Naive thymus-derived CD4-positive, alpha-beta T cell (primary cell): ENCODE results near the gene APCDD1L. TPM values are rescaled to one million over a fixed set of nuclear protein-coding genes. Genes with fewer than 3 reads are reported as not detected.

Experiments
- ATAC-seq: fragments of 150-1000 bp; cut with Tn5 transposase; 2 replicates; pipeline ENCODE4 v1.10.0; 2021; ENCODE audit warnings: mild to moderate bottlenecking, moderate library complexity
- CTCF ChIA-PET: fragments of 350-600 bp; sonication (Branson Sonifier 250); formaldehyde crosslinking; loops from one replicate; lab custom pipeline; 2021; ENCODE audit warnings: antibody characterized with exemption; lab: Charles Lee
- POLR2A ChIA-PET: fragments of 350-600 bp; sonication (Branson Sonifier 250); formaldehyde crosslinking; loops from one replicate; lab custom pipeline; 2021; ENCODE audit warnings: antibody characterized with exemption, inconsistent platforms; lab: Charles Lee
- DNase-seq, 9 donors: peaks; one replicate each; pipeline versions ENCODE4 v3.0.0 to v3.0.0-alpha.2; 2020 to 2022; ENCODE audit warnings: mixed read lengths in 1 of 9
- H3K27ac ChIP-seq: one replicate; pipeline ENCODE4 v1.7.0; 2013; ENCODE audit warnings: mild to moderate bottlenecking, low read depth, low read length, moderate library complexity
- H3K27me3 ChIP-seq, 2 donors: one replicate each; pipeline ENCODE4 v1.7.0; 2013; ENCODE audit warnings: low read length in 2 of 2, mild to moderate bottlenecking in 2 of 2, moderate library complexity in 2 of 2; ENCODE audit not compliant: control insufficient read depth in 2 of 2, insufficient read depth in 2 of 2
- H3K36me3 ChIP-seq, 3 experiments: 1 replicate in 2 of 3; 2 replicates in 1 of 3; pipeline ENCODE4 v1.7.0; 2013; ENCODE audit warnings: low read length in 3 of 3, mild to moderate bottlenecking in 3 of 3, moderate library complexity in 1 of 3; ENCODE audit not compliant: insufficient read depth in 3 of 3, control insufficient read depth in 2 of 3
- H3K4me1 ChIP-seq, 2 donors: one replicate each; pipeline ENCODE4 v1.7.0; 2013; ENCODE audit warnings: low read length in 2 of 2, mild to moderate bottlenecking in 2 of 2, moderate library complexity in 1 of 2; ENCODE audit not compliant: control insufficient read depth in 2 of 2, insufficient read depth in 2 of 2
- H3K4me3 ChIP-seq: 2 replicates; pipeline ENCODE4 v1.7.0; 2013; ENCODE audit warnings: mild to moderate bottlenecking, low read length
- H3K9me3 ChIP-seq, 3 experiments: 1 replicate in 2 of 3; 2 replicates in 1 of 3; pipeline ENCODE4 v1.7.0; 2013; ENCODE audit warnings: low read length in 3 of 3; ENCODE audit not compliant: control insufficient read depth in 2 of 3
- H3K27ac Mint-ChIP-seq, 9 donors: one replicate each; pipeline ENCODE4 v1.8.0; 2020 to 2022; ENCODE audit warnings: mixed read lengths in 9 of 9, mild to moderate bottlenecking in 8 of 9, moderate library complexity in 5 of 9, inconsistent platforms in 2 of 9
- H3K27me3 Mint-ChIP-seq, 5 donors: one replicate each; pipeline ENCODE4 v1.8.0; 2021 to 2022; ENCODE audit warnings: mixed read lengths in 5 of 5, mild to moderate bottlenecking in 1 of 5
- H3K36me3 Mint-ChIP-seq, 5 donors: one replicate each; pipeline ENCODE4 v1.8.0; 2020 to 2022; ENCODE audit warnings: mixed read lengths in 5 of 5, mild to moderate bottlenecking in 3 of 5, inconsistent platforms in 1 of 5
- H3K4me1 Mint-ChIP-seq, 7 donors: one replicate each; pipeline ENCODE4 v1.8.0; 2020 to 2022; ENCODE audit warnings: mixed read lengths in 7 of 7, mild to moderate bottlenecking in 3 of 7, inconsistent platforms in 1 of 7
- H3K4me3 Mint-ChIP-seq, 10 donors: one replicate each; pipeline ENCODE4 v1.8.0; 2020 to 2022; ENCODE audit warnings: mild to moderate bottlenecking in 10 of 10, mixed read lengths in 10 of 10, moderate library complexity in 6 of 10, inconsistent platforms in 2 of 10
- H3K9me3 Mint-ChIP-seq, 11 donors: one replicate each; pipeline ENCODE4 v1.8.0; 2020 to 2022; ENCODE audit warnings: mixed read lengths in 11 of 11, mild to moderate bottlenecking in 4 of 11, inconsistent platforms in 1 of 11, moderate library complexity in 1 of 11
- intact Hi-C, 2 donors: fragments of 100-400 bp; cut with micrococcal nuclease; formaldehyde crosslinking; loops; one replicate each; pipeline ENCODE4 v1.15.1; 2023
- polyA plus RNA-seq, 2 donors: library from polyadenylated mRNA; unstranded; fragments of 300-500 nt; fragmentation: Illumina TruSeq; gene quantifications; one replicate each; pipeline ENCODE4 v1.2.3, GENCODE V29; 2021
- total RNA-seq, 6 experiments: library from RNA in 5 of 6; stranded (reverse) in 5 of 6; gene quantifications; 1 replicate in 5 of 6; 2 replicates in 1 of 6; pipeline ENCODE4 v1.2.3 and lab custom pipeline; 2021 to 2026

The APCDD1L gene
- total and polyA plus RNA-seq, 7 experiments from 2014 or later = 0.09 to 0.18 TPM; not detected in 5

GRCh38 chr20:58473453-58474425, 41.5 kb downstream of the APCDD1L start:
- Mint-ChIP-seq H3K4me1 (no peaks in the 10 kb centered on the region), H3K9me3 (peaks cover 0 to 8% (median 3%) of the 10 kb centered on the region in 11 donors), H3K27ac (no peak overlapping the region), H3K4me3 (no peak overlapping the region), H3K36me3 (peaks cover 0 to 17% (median 0%) of the 10 kb centered on the region in 5 donors), H3K27me3 (peaks cover 0 to 7% (median 0%) of the 10 kb centered on the region in 5 donors)
- H3K36me3 ChIP-seq = no peaks in the 10 kb centered on the region
- intact Hi-C loops = no loop called here
- no peaks in the 10 kb centered on the region for H3K4me1 ChIP-seq
- no peak overlapping the region for H3K27ac ChIP-seq
- no peaks in the 10 kb centered on the region for H3K9me3 ChIP-seq
- ATAC-seq (no peak), DNase-seq (no peak)
- H3K4me3 ChIP-seq = no peak overlapping the region
- CTCF ChIA-PET = interaction anchor here (0.6 kb wide), 1 partner anchor 273 kb away, joined by 5 read pairs; no protein-coding TSS in a partner anchor
- POLR2A ChIA-PET = no interaction called here
- no peaks in the 10 kb centered on the region for H3K27me3 ChIP-seq

GRCh38 chr20:58472273-58473018, 42.8 kb downstream of the APCDD1L start:
- H3K27me3 Mint-ChIP-seq = no peaks in the 10 kb centered on the region
- no peak for DNase-seq
- ATAC-seq = no peak
- no peaks in the 10 kb centered on the region for H3K36me3 ChIP-seq
- no peaks in the 10 kb centered on the region for H3K4me1 Mint-ChIP-seq
- H3K4me1 ChIP-seq = no peaks in the 10 kb centered on the region
- no peaks in the 10 kb centered on the region for H3K27me3 ChIP-seq
- H3K9me3 ChIP-seq = no peaks in the 10 kb centered on the region
- H3K36me3 Mint-ChIP-seq = peaks cover 0 to 8% (median 0%) of the 10 kb centered on the region in 5 donors
- intact Hi-C loops = no loop called here
- H3K9me3 Mint-ChIP-seq = peaks cover 0 to 2% (median 0%) of the 10 kb centered on the region in 11 donors
- H3K4me3 ChIP-seq = no peak overlapping the region
- POLR2A ChIA-PET = no interaction called here
- H3K27ac Mint-ChIP-seq = no peak overlapping the region
- CTCF ChIA-PET = no interaction called here
- no peak overlapping the region for H3K4me3 Mint-ChIP-seq
- no peak overlapping the region for H3K27ac ChIP-seq

- ATAC-seq (no peak), DNase-seq (no peak)
- Mint-ChIP-seq H3K36me3 (no peaks in the 10 kb centered on the region), H3K27ac (no peak overlapping the region), H3K4me3 (no peak overlapping the region), H3K27me3 (no peaks in the 10 kb centered on the region), H3K4me1 (no peaks in the 10 kb centered on the region), H3K9me3 (peaks cover 0 to 2% (median 0%) of the 10 kb centered on the region in 11 donors)
- Histone ChIP-seq H3K4me1 (no peaks in the 10 kb centered on the region), H3K4me3 (no peak overlapping the region), H3K36me3 (no peaks in the 10 kb centered on the region), H3K9me3 (no peaks in the 10 kb centered on the region), H3K27ac (no peak overlapping the region), H3K27me3 (no peaks in the 10 kb centered on the region)
- CTCF ChIA-PET = interaction anchor here (0.5 kb wide), 1 partner anchor 85 kb away, joined by 5 read pairs; no protein-coding TSS in a partner anchor
- intact Hi-C loops = no loop called here
- POLR2A ChIA-PET = no interaction called here
Observed at GRCh38 chr20:58471193-58472164, 43.7 kb downstream of the APCDD1L start.

- Mint-ChIP-seq H3K9me3 (peaks cover 0 to 2% (median 0%) of the 10 kb centered on the region in 11 donors), H3K4me1 (no peaks in the 10 kb centered on the region), H3K27me3 (no peaks in the 10 kb centered on the region), H3K36me3 (no peaks in the 10 kb centered on the region), H3K4me3 (no peak overlapping the region), H3K27ac (no peak overlapping the region)
- Histone ChIP-seq H3K36me3 (no peaks in the 10 kb centered on the region), H3K4me3 (no peak overlapping the region), H3K9me3 (no peaks in the 10 kb centered on the region), H3K27me3 (no peaks in the 10 kb centered on the region), H3K4me1 (no peaks in the 10 kb centered on the region), H3K27ac (no peak overlapping the region)
- CTCF ChIA-PET = no interaction called here
- no peak for ATAC-seq
- no peak for DNase-seq
- intact Hi-C loops = no loop called here
- POLR2A ChIA-PET = no interaction called here
Observed at GRCh38 chr20:58470336-58471192, 44.6 kb downstream of the APCDD1L start.

- no peak overlapping the region for H3K27ac Mint-ChIP-seq
- ChIA-PET POLR2A (no interaction called here), CTCF (no interaction called here)
- Histone ChIP-seq H3K4me1 (no peaks in the 10 kb centered on the region), H3K27ac (no peak overlapping the region), H3K27me3 (no peaks in the 10 kb centered on the region), H3K9me3 (no peaks in the 10 kb centered on the region), H3K36me3 (no peaks in the 10 kb centered on the region), H3K4me3 (no peak overlapping the region)
- H3K36me3 Mint-ChIP-seq = no peaks in the 10 kb centered on the region
- H3K4me1 Mint-ChIP-seq = no peaks in the 10 kb centered on the region
- H3K27me3 Mint-ChIP-seq = no peaks in the 10 kb centered on the region
- intact Hi-C loops = no loop called here
- H3K4me3 Mint-ChIP-seq = no peak overlapping the region
- no peak for DNase-seq
- ATAC-seq = no peak
- H3K9me3 Mint-ChIP-seq = no peaks in the 10 kb centered on the region
Observed at GRCh38 chr20:58469616-58470015, 45.6 kb downstream of the APCDD1L start.
